OCI-LY1 (cell line): ENCODE results near the gene DIP2C.

ENCODE experiments used
- EZH2 ChIP-seq: fragments of 200-600 bp; sonication (generic), shearing (Covaris generic); IDR thresholded peaks from 2 replicates; pipeline ENCODE4 v1.8.0; 2017; ENCODE audit warnings: borderline replicate concordance, mixed run types, mild to moderate bottlenecking, antibody characterized with exemption, low read length, moderate library complexity, mixed read lengths
- TF ChIP-seq, protein P1 (sequence below): fragments of 200-600 bp; sonication (generic), shearing (Covaris generic); IDR thresholded peaks from 2 replicates; pipeline ENCODE4 v1.5.1; 2017; ENCODE audit warnings: mild to moderate bottlenecking, antibody characterized with exemption, low read length, moderate library complexity, mixed read lengths

DNA sequence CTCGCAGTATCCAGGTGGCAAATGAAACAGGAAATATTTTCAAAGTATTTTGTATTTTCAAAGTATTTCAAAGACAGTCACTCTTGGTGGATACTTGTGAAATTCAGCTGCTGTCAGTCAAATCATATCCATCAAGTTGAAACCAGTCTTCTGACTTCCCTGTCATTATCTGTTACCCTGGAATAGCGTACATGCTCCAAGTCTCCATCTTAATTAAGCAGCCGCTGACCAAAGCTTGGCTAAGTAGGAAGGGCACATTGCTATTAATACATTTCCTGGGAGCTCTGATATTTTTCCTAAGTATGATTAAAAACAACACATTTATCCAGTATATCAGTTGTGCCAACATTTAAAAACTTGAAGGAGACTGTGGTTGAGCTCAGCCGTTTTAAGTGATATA is 442.0 kb downstream of the DIP2C start:
- TF ChIP-seq, protein P1, sequence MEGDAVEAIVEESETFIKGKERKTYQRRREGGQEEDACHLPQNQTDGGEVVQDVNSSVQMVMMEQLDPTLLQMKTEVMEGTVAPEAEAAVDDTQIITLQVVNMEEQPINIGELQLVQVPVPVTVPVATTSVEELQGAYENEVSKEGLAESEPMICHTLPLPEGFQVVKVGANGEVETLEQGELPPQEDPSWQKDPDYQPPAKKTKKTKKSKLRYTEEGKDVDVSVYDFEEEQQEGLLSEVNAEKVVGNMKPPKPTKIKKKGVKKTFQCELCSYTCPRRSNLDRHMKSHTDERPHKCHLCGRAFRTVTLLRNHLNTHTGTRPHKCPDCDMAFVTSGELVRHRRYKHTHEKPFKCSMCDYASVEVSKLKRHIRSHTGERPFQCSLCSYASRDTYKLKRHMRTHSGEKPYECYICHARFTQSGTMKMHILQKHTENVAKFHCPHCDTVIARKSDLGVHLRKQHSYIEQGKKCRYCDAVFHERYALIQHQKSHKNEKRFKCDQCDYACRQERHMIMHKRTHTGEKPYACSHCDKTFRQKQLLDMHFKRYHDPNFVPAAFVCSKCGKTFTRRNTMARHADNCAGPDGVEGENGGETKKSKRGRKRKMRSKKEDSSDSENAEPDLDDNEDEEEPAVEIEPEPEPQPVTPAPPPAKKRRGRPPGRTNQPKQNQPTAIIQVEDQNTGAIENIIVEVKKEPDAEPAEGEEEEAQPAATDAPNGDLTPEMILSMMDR = no peak
- TF ChIP-seq EZH2 = no peak
